CD14-positive monocyte (primary cell): Measurements from ENCODE around the gene PADI6. TPM values are rescaled to one million over a fixed set of nuclear protein-coding genes. Genes with fewer than 3 reads are reported as not detected.
"Not testable (repeated sequence)": the region's sequence is repeated elsewhere in the genome, so short reads cannot be mapped to it uniquely, and the experiment has no call there.

Experiments
- DNase-seq, 3 donors: peaks; one replicate each; pipeline ENCODE4 v3.0.0-alpha.2; 2011 to 2022
- H2AFZ ChIP-seq: 2 replicates; pipeline ENCODE4 v1.6.0; 2012; ENCODE audit warnings: mild to moderate bottlenecking, low read depth, low read length, inconsistent platforms; ENCODE audit not compliant: insufficient read depth, poor library complexity, severe bottlenecking
- H3K27ac ChIP-seq, 2 donors: 1 replicate in 1 of 2; 2 replicates in 1 of 2; pipeline ENCODE4 v1.5.1; 2012 to 2013; ENCODE audit warnings: low read length in 2 of 2, control low read depth in 1 of 2, inconsistent platforms in 1 of 2, low read depth in 1 of 2, mild to moderate bottlenecking in 1 of 2
- H3K27me3 ChIP-seq, 2 donors: one replicate each; pipeline versions ENCODE4 v1.6.0 to v1.6.1; 2011 to 2013; ENCODE audit warnings: low read length in 2 of 2; ENCODE audit not compliant: control insufficient read depth in 2 of 2, insufficient read depth in 2 of 2
- H3K36me3 ChIP-seq, 2 donors: replicated peaks in 1 of 2; 1 replicate in 1 of 2; 2 replicates in 1 of 2; pipeline versions ENCODE4 v1.5.1 to v1.6.1; 2012 to 2013; ENCODE audit warnings: low read length in 2 of 2, control low read depth in 1 of 2, inconsistent platforms in 1 of 2, mild to moderate bottlenecking in 1 of 2; ENCODE audit not compliant: insufficient read depth in 2 of 2, control insufficient read depth in 1 of 2
- H3K4me1 ChIP-seq, 2 donors: 1 replicate in 1 of 2; 2 replicates in 1 of 2; pipeline versions ENCODE4 v1.5.1 to v1.6.1; 2012 to 2013; ENCODE audit warnings: low read length in 2 of 2, control low read depth in 1 of 2, inconsistent platforms in 1 of 2, mild to moderate bottlenecking in 1 of 2, moderate library complexity in 1 of 2; ENCODE audit not compliant: insufficient read depth in 2 of 2, control insufficient read depth in 1 of 2
- H3K4me2 ChIP-seq: replicated peaks from 2 replicates; pipeline ENCODE3; 2012; ENCODE audit warnings: low read length, moderate library complexity, mild to moderate bottlenecking; ENCODE audit not compliant: poor library complexity, severe bottlenecking; ENCODE audit errors: extremely low read depth
- H3K4me3 ChIP-seq, 3 experiments: fragments of 200-600 bp in 1 of 3; sonication (generic) in 1 of 3; replicated peaks in 1 of 3; 1 replicate in 2 of 3; 2 replicates in 1 of 3; pipeline ENCODE4 v1.5.1; 2011 to 2013; ENCODE audit warnings: low read length in 3 of 3, mild to moderate bottlenecking in 3 of 3, control low read depth in 2 of 3, low read depth in 2 of 3, inconsistent platforms in 1 of 3, moderate library complexity in 1 of 3
- H3K79me2 ChIP-seq: 2 replicates; pipeline ENCODE4 v1.6.0; 2012; ENCODE audit warnings: mild to moderate bottlenecking, control low read depth, inconsistent platforms, low read length, moderate library complexity; ENCODE audit not compliant: insufficient read depth
- H3K9ac ChIP-seq: 2 replicates; pipeline ENCODE4 v1.6.0; 2017; ENCODE audit warnings: low read length, mild to moderate bottlenecking; ENCODE audit not compliant: insufficient read depth, poor library complexity, severe bottlenecking
- H3K9me3 ChIP-seq, 2 donors: replicated peaks in 1 of 2; 1 replicate in 1 of 2; 2 replicates in 1 of 2; pipeline versions ENCODE4 v1.5.1 to v1.6.1; 2012 to 2013; ENCODE audit warnings: low read length in 2 of 2, control low read depth in 1 of 2; ENCODE audit not compliant: control insufficient read depth in 1 of 2, insufficient read depth in 1 of 2
- H4K20me1 ChIP-seq: 2 replicates; pipeline ENCODE4 v1.6.0; 2012; ENCODE audit warnings: mild to moderate bottlenecking, low read length, control low read depth, moderate library complexity; ENCODE audit not compliant: insufficient read depth
- H3K27ac Mint-ChIP-seq, 7 donors: one replicate each; pipeline ENCODE4 v1.8.0; 2020; ENCODE audit warnings: mild to moderate bottlenecking in 7 of 7, mixed read lengths in 7 of 7, moderate library complexity in 6 of 7, inconsistent platforms in 2 of 7
- H3K27me3 Mint-ChIP-seq, 3 donors: one replicate each; pipeline ENCODE4 v1.8.0; 2021 to 2022; ENCODE audit warnings: low read depth in 3 of 3, mild to moderate bottlenecking in 3 of 3, mixed read lengths in 3 of 3, moderate library complexity in 3 of 3, inconsistent platforms in 1 of 3
- H3K36me3 Mint-ChIP-seq, 2 donors: one replicate each; pipeline ENCODE4 v1.8.0; 2020; ENCODE audit warnings: mixed read lengths in 2 of 2, inconsistent platforms in 1 of 2, mild to moderate bottlenecking in 1 of 2
- H3K4me1 Mint-ChIP-seq: one replicate; pipeline ENCODE4 v1.8.0; 2020; ENCODE audit warnings: mild to moderate bottlenecking, mixed read lengths
- H3K4me3 Mint-ChIP-seq, 2 donors: one replicate each; pipeline ENCODE4 v1.8.0; 2020; ENCODE audit warnings: mild to moderate bottlenecking in 2 of 2, mixed read lengths in 2 of 2, moderate library complexity in 1 of 2
- H3K9me3 Mint-ChIP-seq, 7 donors: one replicate each; pipeline ENCODE4 v1.8.0; 2020 to 2022; ENCODE audit warnings: mixed read lengths in 7 of 7, mild to moderate bottlenecking in 6 of 7, moderate library complexity in 6 of 7, inconsistent platforms in 2 of 7
- WGBS: methylation state at CpG from one replicate; pipeline ENCODE4 v1.1.5; 2013; ENCODE audit warnings: missing lambda C conversion rate; ENCODE audit not compliant: insufficient coverage; 5-methylcytosine and 5-hydroxymethylcytosine counted together
- intact Hi-C, 2 donors: fragments of 100-400 bp; cut with micrococcal nuclease; formaldehyde crosslinking; loops; one replicate each; pipeline versions ENCODE4 v1.15.0 to v1.15.1; 2023
- polyA plus RNA-seq, 3 donors: library from polyadenylated mRNA; depleted of rRNA in 1 of 3; unstranded in 2 of 3; stranded (reverse) in 1 of 3; fragments of 300-500 nt in 2 of 3; fragments of >200 nt in 1 of 3; fragmentation: Illumina TruSeq in 2 of 3; gene quantifications; 1 replicate in 2 of 3; 2 replicates in 1 of 3; pipeline ENCODE4 v1.2.3, GENCODE V29; 2012 to 2021
- TF ChIP-seq, protein P1 (sequence below): fragments of 200-600 bp; IDR thresholded peaks from one replicate; pipeline ENCODE4 v1.8.0; 2022; ENCODE audit warnings: antibody characterized with exemption, mild to moderate bottlenecking

The PADI6 gene
- polyA plus RNA-seq, 3 donors: 0.66 to 0.83 (median 0.78) TPM

DNA sequence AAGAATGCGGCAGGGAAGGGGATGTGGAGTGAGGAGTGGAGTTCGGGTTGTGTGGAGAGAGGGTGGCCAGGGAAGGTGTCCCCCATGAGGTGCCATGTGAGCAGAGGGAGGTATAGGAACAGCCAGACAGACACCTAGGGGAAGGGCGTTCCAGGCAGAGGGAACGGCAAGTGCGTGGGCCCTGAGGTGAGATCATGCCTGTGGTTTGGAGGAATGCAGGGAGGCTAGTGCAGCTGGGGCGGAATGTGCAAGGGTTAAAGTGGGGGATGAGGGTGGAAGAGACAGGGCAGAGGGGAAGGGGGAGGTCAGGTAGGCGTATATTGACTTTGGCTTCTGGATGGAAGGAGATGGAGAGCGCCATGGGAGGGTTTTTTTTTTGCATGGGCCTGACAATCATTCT, 31.6 kb upstream of the PADI6 start:
- peaks cover 10% of the 10 kb centered on the region for H4K20me1 ChIP-seq
- no peak overlapping the region for H3K27ac ChIP-seq
- Mint-ChIP-seq H3K9me3 (peaks cover 0 to 8% (median 3%) of the 10 kb centered on the region in 7 donors), H3K36me3 (peaks cover 80 to 97% of the 10 kb centered on the region in 2 donors), H3K4me3 (no peak overlapping the region), H3K27me3 (peaks cover 0 to 2% (median 1%) of the 10 kb centered on the region in 3 donors), H3K4me1 (peaks cover 1% of the 10 kb centered on the region), H3K27ac (no peak overlapping the region)
- no peak overlapping the region for H2AFZ ChIP-seq
- H3K4me3 ChIP-seq: no peak overlapping the region
- DNase-seq: no peak
- intact Hi-C loops: no loop called here
- H3K4me2 ChIP-seq: no peak overlapping the region
- WGBS: 100% methylated on average over 6 of the region's 8 CpGs
- no peak overlapping the region for H3K9ac ChIP-seq
- H3K79me2 ChIP-seq: no peaks in the 10 kb centered on the region
- TF ChIP-seq, protein P1, sequence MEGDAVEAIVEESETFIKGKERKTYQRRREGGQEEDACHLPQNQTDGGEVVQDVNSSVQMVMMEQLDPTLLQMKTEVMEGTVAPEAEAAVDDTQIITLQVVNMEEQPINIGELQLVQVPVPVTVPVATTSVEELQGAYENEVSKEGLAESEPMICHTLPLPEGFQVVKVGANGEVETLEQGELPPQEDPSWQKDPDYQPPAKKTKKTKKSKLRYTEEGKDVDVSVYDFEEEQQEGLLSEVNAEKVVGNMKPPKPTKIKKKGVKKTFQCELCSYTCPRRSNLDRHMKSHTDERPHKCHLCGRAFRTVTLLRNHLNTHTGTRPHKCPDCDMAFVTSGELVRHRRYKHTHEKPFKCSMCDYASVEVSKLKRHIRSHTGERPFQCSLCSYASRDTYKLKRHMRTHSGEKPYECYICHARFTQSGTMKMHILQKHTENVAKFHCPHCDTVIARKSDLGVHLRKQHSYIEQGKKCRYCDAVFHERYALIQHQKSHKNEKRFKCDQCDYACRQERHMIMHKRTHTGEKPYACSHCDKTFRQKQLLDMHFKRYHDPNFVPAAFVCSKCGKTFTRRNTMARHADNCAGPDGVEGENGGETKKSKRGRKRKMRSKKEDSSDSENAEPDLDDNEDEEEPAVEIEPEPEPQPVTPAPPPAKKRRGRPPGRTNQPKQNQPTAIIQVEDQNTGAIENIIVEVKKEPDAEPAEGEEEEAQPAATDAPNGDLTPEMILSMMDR: no peak
- peaks cover 75 to 93% of the 10 kb centered on the region in 2 donors for H3K36me3 ChIP-seq
- H3K9me3 ChIP-seq: no peaks in the 10 kb centered on the region
- H3K27me3 ChIP-seq: no peaks in the 10 kb centered on the region
- no peaks in the 10 kb centered on the region for H3K4me1 ChIP-seq

DNA sequence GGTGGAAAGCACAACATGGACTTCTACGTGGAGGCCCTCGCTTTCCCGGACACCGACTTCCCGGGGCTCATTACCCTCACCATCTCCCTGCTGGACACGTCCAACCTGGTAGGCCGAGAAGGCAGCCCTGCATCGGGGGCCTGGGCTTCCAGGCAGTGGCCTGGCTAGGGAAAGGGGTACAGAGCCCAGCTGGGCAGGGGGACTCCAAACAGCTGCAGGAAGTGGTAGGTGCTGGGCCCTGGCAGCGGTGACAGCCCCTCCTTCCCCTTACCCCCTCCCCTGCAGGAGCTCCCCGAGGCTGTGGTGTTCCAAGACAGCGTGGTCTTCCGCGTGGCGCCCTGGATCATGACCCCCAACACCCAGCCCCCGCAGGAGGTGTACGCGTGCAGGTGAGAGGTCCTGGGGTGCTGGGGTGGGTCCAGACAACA, 30.0 kb upstream of the PADI6 start:
- Histone ChIP-seq H3K4me3 (no peak overlapping the region), H3K4me2 (no peak overlapping the region), H3K27me3 (no peaks in the 10 kb centered on the region), H3K36me3 (peaks cover 79 to 97% of the 10 kb centered on the region in 2 donors), H3K9ac (no peak overlapping the region), H3K27ac (no peak overlapping the region), H3K9me3 (no peaks in the 10 kb centered on the region), H2AFZ (no peak overlapping the region), H4K20me1 (peaks cover 8% of the 10 kb centered on the region), H3K79me2 (no peaks in the 10 kb centered on the region), H3K4me1 (no peaks in the 10 kb centered on the region)
- Mint-ChIP-seq H3K27ac (no peak overlapping the region), H3K36me3 (peaks cover 87 to 99% of the 10 kb centered on the region in 2 donors), H3K4me3 (no peak overlapping the region), H3K4me1 (no peaks in the 10 kb centered on the region), H3K9me3 (peaks cover 0 to 8% (median 4%) of the 10 kb centered on the region in 7 donors), H3K27me3 (peaks cover 0 to 2% (median 1%) of the 10 kb centered on the region in 3 donors)
- intact Hi-C loops: no loop called here
- 69% methylated on average over 5 of the region's 17 CpGs for WGBS
- no peak for DNase-seq
- TF ChIP-seq, protein P1: no peak

DNA sequence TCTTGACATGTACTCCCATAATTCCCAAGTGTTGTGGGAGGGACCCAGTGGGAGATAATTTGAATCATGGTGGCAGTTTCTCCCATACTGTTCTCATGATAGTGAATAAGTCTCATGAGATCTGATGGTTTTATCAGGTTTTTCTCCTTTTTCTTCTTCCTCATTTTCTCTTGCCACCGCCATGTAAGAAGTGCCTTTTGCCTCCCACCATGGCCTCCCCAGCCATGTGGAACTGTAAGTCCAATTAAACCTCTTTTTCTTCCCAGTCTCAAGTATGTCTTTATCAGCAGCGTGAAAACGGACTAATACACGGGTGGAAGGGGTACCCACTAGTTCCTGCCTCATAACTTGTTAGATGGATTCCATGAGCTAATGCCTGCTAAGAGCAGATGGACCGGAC, 26.5 kb upstream of the PADI6 start:
- H3K4me3 ChIP-seq, H3K4me3 Mint-ChIP-seq, H3K27me3 ChIP-seq, H3K27ac ChIP-seq, intact Hi-C loops, H3K79me2 ChIP-seq, H3K27me3 Mint-ChIP-seq, H3K9me3 Mint-ChIP-seq, H3K9me3 ChIP-seq, H2AFZ ChIP-seq, DNase-seq, H3K4me2 ChIP-seq, H3K4me1 Mint-ChIP-seq, H3K4me1 ChIP-seq, H3K9ac ChIP-seq: not testable (repeated sequence)
- H4K20me1 ChIP-seq: peaks cover 15% of the 10 kb centered on the region
- Mint-ChIP-seq H3K27ac (peak overlapping the region in 4 of 7 donors; percentile 28 to 75 (median 58)), H3K36me3 (peaks cover 89 to 100% of the 10 kb centered on the region in 2 donors)
- peaks cover 82 to 97% of the 10 kb centered on the region in 2 donors for H3K36me3 ChIP-seq
- WGBS: 100% methylated on average over 1 of the region's 5 CpGs
